Keratinocyte (primary cell): ENCODE data around the gene TSHZ1. TPM values are rescaled to one million over a fixed set of nuclear protein-coding genes. Genes with fewer than 3 reads are reported as not detected.

Experiments
- DNase-seq: peaks from one replicate; pipeline ENCODE4 v3.0.0-alpha.2; 2011; ENCODE audit warnings: low read depth, missing footprints, low spot score
- FAIRE-seq: peaks from 2 replicates; lab custom pipeline; 2011; peaks lifted over from hg19 to GRCh38; lab: Jason Lieb, UNC
- H2AFZ ChIP-seq: 2 replicates; pipeline ENCODE4 v1.6.0; 2012; ENCODE audit warnings: low read length, control low read depth, inconsistent platforms; ENCODE audit not compliant: control insufficient read depth
- H3K27ac ChIP-seq: 2 replicates; pipeline ENCODE4 v1.5.1; 2011; ENCODE audit warnings: low read length; ENCODE audit not compliant: control insufficient read depth, insufficient read depth
- H3K27me3 ChIP-seq: 3 replicates; pipeline ENCODE4 v1.6.0; 2011; ENCODE audit warnings: low read length; ENCODE audit not compliant: control insufficient read depth, insufficient read depth; ENCODE audit errors: extremely low read depth
- H3K36me3 ChIP-seq, 2 experiments: 2 replicates in 1 of 2; 3 replicates in 1 of 2; pipeline ENCODE4 v1.5.1; 2011; ENCODE audit warnings: low read length in 2 of 2, mild to moderate bottlenecking in 1 of 2; ENCODE audit not compliant: control insufficient read depth in 2 of 2, insufficient read depth in 2 of 2; ENCODE audit errors: extremely low read depth in 1 of 2
- H3K4me1 ChIP-seq: 3 replicates; pipeline ENCODE4 v1.5.1; 2011; ENCODE audit warnings: low read length; ENCODE audit not compliant: control insufficient read depth, insufficient read depth; ENCODE audit errors: extremely low read depth
- H3K4me2 ChIP-seq: 3 replicates; pipeline ENCODE4 v1.6.0; 2011; ENCODE audit warnings: low read depth, low read length; ENCODE audit not compliant: control insufficient read depth, insufficient read depth; ENCODE audit errors: extremely low read depth
- H3K4me3 ChIP-seq, 3 experiments: fragments of 200-600 bp in 1 of 3; sonication (generic) in 1 of 3; 2 replicates in 2 of 3; 3 replicates in 1 of 3; pipeline ENCODE4 v1.5.1; 2011 to 2016; ENCODE audit warnings: low read length in 3 of 3, mild to moderate bottlenecking in 3 of 3, control low read depth in 2 of 3, inconsistent platforms in 1 of 3, low read depth in 1 of 3, mixed read lengths in 1 of 3, mixed run types in 1 of 3, moderate library complexity in 1 of 3; ENCODE audit not compliant: control insufficient read depth in 2 of 3, insufficient read depth in 2 of 3; ENCODE audit errors: extremely low read depth in 1 of 3
- H3K79me2 ChIP-seq: 2 replicates; pipeline ENCODE4 v1.6.0; 2012; ENCODE audit warnings: low read length; ENCODE audit not compliant: control insufficient read depth, insufficient read depth
- H3K9ac ChIP-seq: 3 replicates; pipeline ENCODE4 v1.6.0; 2011; ENCODE audit warnings: low read length; ENCODE audit not compliant: control insufficient read depth, insufficient read depth; ENCODE audit errors: extremely low read depth
- H3K9me1 ChIP-seq: 3 replicates; pipeline ENCODE4 v1.6.0; 2011; ENCODE audit warnings: low read length; ENCODE audit not compliant: control insufficient read depth, insufficient read depth; ENCODE audit errors: extremely low read depth
- H3K9me3 ChIP-seq: 2 replicates; pipeline ENCODE4 v1.5.1; 2012; ENCODE audit warnings: low read depth, low read length; ENCODE audit not compliant: control insufficient read depth
- H4K20me1 ChIP-seq: 3 replicates; pipeline ENCODE4 v1.6.0; 2011; ENCODE audit warnings: low read length; ENCODE audit not compliant: control insufficient read depth, insufficient read depth; ENCODE audit errors: extremely low read depth
- CTCF ChIP-seq, 3 experiments: IDR thresholded peaks in 1 of 3; conservative IDR thresholded peaks in 1 of 3; optimal IDR thresholded peaks in 1 of 3; 2 replicates in 2 of 3; 3 replicates in 1 of 3; pipeline versions ENCODE3 to v1.5.1; 2011; ENCODE audit warnings: low read length in 3 of 3, mild to moderate bottlenecking in 3 of 3, moderate library complexity in 2 of 3, control low read depth in 1 of 3, inconsistent platforms in 1 of 3; ENCODE audit not compliant: insufficient read depth in 2 of 3; ENCODE audit errors: extremely low read depth in 1 of 3
- EZH2 ChIP-seq: IDR thresholded peaks from one replicate; pipeline ENCODE4 v1.6.1; 2012; ENCODE audit warnings: inconsistent platforms, mild to moderate bottlenecking, low read length, moderate library complexity
- dilution Hi-C: fragments of 300-500 bp; cut with MboI; formaldehyde crosslinking; loops from one replicate; pipeline ENCODE4 v1.7.0; 2020; ENCODE audit warnings: low sequenced_read_pairs; ENCODE audit not compliant: extremely low pct_ligation_motif_present
- polyA plus RNA-seq, 5 experiments: library from polyadenylated mRNA; depleted of rRNA in 3 of 5; stranded (reverse) in 3 of 5; stranded (forward) in 1 of 5; unstranded in 1 of 5; fragments of >200 nt; gene quantifications; 1 replicate in 1 of 5; 2 replicates in 3 of 5; 3 replicates in 1 of 5; pipeline versions ENCODE4 v1.2.1 to v1.2.3, GENCODE V29; 2011 to 2012; ENCODE audit warnings: missing spikeins in 2 of 5, low read depth in 1 of 5, low replicate concordance in 1 of 5

Gene TSHZ1
- polyA plus RNA-seq, 1 donor (not counting 4 experiments of a cell fraction or from before 2014, with no cell fraction given) = 2.2 TPM

- no peaks in the 10 kb centered on the region for H3K9me1 ChIP-seq
These were observed 33.7 kb upstream of the TSHZ1 start for GRCh38 chr18:75176849-75177248.

GRCh38 chr18:75178376-75178775, 32.2 kb upstream of the TSHZ1 start:
- Histone ChIP-seq H3K4me3 (no peak overlapping the region), H3K27ac (no peak overlapping the region), H3K79me2 (no peaks in the 10 kb centered on the region), H3K36me3 (no peaks in the 10 kb centered on the region), H3K9me3 (no peaks in the 10 kb centered on the region), H3K27me3 (no peaks in the 10 kb centered on the region), H3K4me2 (no peak overlapping the region), H4K20me1 (no peaks in the 10 kb centered on the region), H3K9ac (no peak overlapping the region), H3K4me1 (peaks cover 6% of the 10 kb centered on the region), H3K9me1 (no peaks in the 10 kb centered on the region), H2AFZ (no peak overlapping the region)
- TF ChIP-seq EZH2 (no peak), CTCF (optimal IDR thresholded peaks at IDR 0.05 in 1 of 3, IDR thresholded peaks at IDR 0.05 in 1 of 3, conservative IDR thresholded peaks at IDR 0.05 in 1 of 3; ENCODE audit: extremely low read depth in 1 of 3, insufficient read depth in 2 of 3, low read length in 3 of 3) (no peak)
- FAIRE-seq (no peak), DNase-seq (no peak)
- dilution Hi-C loops = no loop called here

More at GRCh38 chr18:75176849-75177248, 33.7 kb upstream of the TSHZ1 start:
- H3K4me3 ChIP-seq = no peak overlapping the region
- DNase-seq (no peak), FAIRE-seq (no peak)
- dilution Hi-C loops = no loop called here
- H3K27ac ChIP-seq = no peak overlapping the region
- no peak overlapping the region for H3K9ac ChIP-seq
- no peaks in the 10 kb centered on the region for H3K27me3 ChIP-seq
- TF ChIP-seq EZH2 (no peak), CTCF (optimal IDR thresholded peaks at IDR 0.05 in 1 of 3, IDR thresholded peaks at IDR 0.05 in 1 of 3, conservative IDR thresholded peaks at IDR 0.05 in 1 of 3; ENCODE audit: extremely low read depth in 1 of 3, insufficient read depth in 2 of 3, low read length in 3 of 3) (no peak)
- no peaks in the 10 kb centered on the region for H3K4me1 ChIP-seq
- no peak overlapping the region for H3K4me2 ChIP-seq
- no peaks in the 10 kb centered on the region for H3K9me3 ChIP-seq
- H3K79me2 ChIP-seq = no peaks in the 10 kb centered on the region
- H2AFZ ChIP-seq = no peak overlapping the region
- no peaks in the 10 kb centered on the region for H3K36me3 ChIP-seq
- no peaks in the 10 kb centered on the region for H4K20me1 ChIP-seq
